Mesenchymal stem cell (in vitro differentiated cells and primary cell): ENCODE results near the gene ENTPD3.

ENCODE experiments used
- DNase-seq: peaks from one replicate; pipeline ENCODE4 v3.0.0-alpha.2; 2013
- H2AFZ ChIP-seq: one replicate; pipeline ENCODE4 v1.6.1; 2013; ENCODE audit warnings: low read depth, mild to moderate bottlenecking, control low read depth, inconsistent platforms, low read length, moderate library complexity
- H2AK5ac ChIP-seq: 2 replicates; pipeline ENCODE4 v1.6.1; 2013; ENCODE audit warnings: low read length, moderate library complexity, mild to moderate bottlenecking, inconsistent platforms; ENCODE audit not compliant: severe bottlenecking
- H2BK120ac ChIP-seq: one replicate; pipeline ENCODE4 v1.6.1; 2013; ENCODE audit warnings: low read depth, mild to moderate bottlenecking, inconsistent platforms, low read length, moderate library complexity
- H2BK12ac ChIP-seq, 2 experiments: one replicate each; pipeline ENCODE4 v1.6.1; 2013; ENCODE audit warnings: inconsistent platforms in 2 of 2, low read length in 2 of 2, mild to moderate bottlenecking in 2 of 2, moderate library complexity in 2 of 2, control low read depth in 1 of 2
- H2BK15ac ChIP-seq: one replicate; pipeline ENCODE4 v1.6.1; 2013; ENCODE audit warnings: mild to moderate bottlenecking, low read depth, inconsistent platforms; ENCODE audit not compliant: poor library complexity, severe bottlenecking
- H2BK5ac ChIP-seq: 2 replicates; pipeline ENCODE4 v1.6.1; 2013; ENCODE audit warnings: low read depth, mild to moderate bottlenecking, low read length, control low read depth, inconsistent platforms; ENCODE audit not compliant: poor library complexity, severe bottlenecking
- H3K14ac ChIP-seq, 2 experiments: one replicate each; pipeline ENCODE4 v1.6.1; 2013; ENCODE audit warnings: inconsistent platforms in 2 of 2, low read length in 2 of 2, control low read depth in 1 of 2, mild to moderate bottlenecking in 1 of 2, moderate library complexity in 1 of 2
- H3K18ac ChIP-seq, 2 experiments: one replicate each; pipeline ENCODE4 v1.6.1; 2013; ENCODE audit warnings: inconsistent platforms in 2 of 2, low read length in 2 of 2, control low read depth in 1 of 2, low read depth in 1 of 2, mild to moderate bottlenecking in 1 of 2
- H3K23ac ChIP-seq, 2 experiments: one replicate each; pipeline ENCODE4 v1.6.1; 2013; ENCODE audit warnings: inconsistent platforms in 2 of 2, low read length in 2 of 2, mild to moderate bottlenecking in 2 of 2, moderate library complexity in 2 of 2, control low read depth in 1 of 2
- H3K27ac ChIP-seq: 2 replicates; pipeline ENCODE4 v1.5.1; 2013; ENCODE audit warnings: mild to moderate bottlenecking, moderate library complexity, low read length, control low read depth, inconsistent platforms; ENCODE audit not compliant: poor library complexity, severe bottlenecking
- H3K27me3 ChIP-seq, 2 experiments: 2 replicates each; pipeline versions ENCODE4 v1.6.1 to v1.7.0; 2013; ENCODE audit warnings: low read length in 2 of 2, mild to moderate bottlenecking in 2 of 2, moderate library complexity in 2 of 2, control low read depth in 1 of 2, inconsistent platforms in 1 of 2; ENCODE audit not compliant: control insufficient read depth in 1 of 2, insufficient read depth in 1 of 2
- H3K36me3 ChIP-seq, 2 experiments: 2 replicates each; pipeline versions ENCODE4 v1.6.1 to v1.7.0; 2013; ENCODE audit warnings: low read length in 2 of 2, control low read depth in 1 of 2, inconsistent platforms in 1 of 2, low read depth in 1 of 2, mild to moderate bottlenecking in 1 of 2; ENCODE audit not compliant: insufficient read depth in 2 of 2, control insufficient read depth in 1 of 2
- H3K4ac ChIP-seq, 2 experiments: one replicate each; pipeline ENCODE4 v1.6.1; 2013; ENCODE audit warnings: inconsistent platforms in 2 of 2, low read length in 2 of 2, mild to moderate bottlenecking in 2 of 2, moderate library complexity in 2 of 2, control low read depth in 1 of 2, low read depth in 1 of 2
- H3K4me1 ChIP-seq: 2 replicates; pipeline ENCODE4 v1.6.1; 2013; ENCODE audit warnings: low read depth, low read length, control low read depth; ENCODE audit not compliant: control insufficient read depth, insufficient read depth
- H3K4me2 ChIP-seq: 2 replicates; pipeline ENCODE4 v1.6.1; 2013; ENCODE audit warnings: low read length, mild to moderate bottlenecking, inconsistent platforms; ENCODE audit not compliant: poor library complexity, severe bottlenecking
- H3K4me3 ChIP-seq, 2 experiments: 2 replicates each; pipeline versions ENCODE4 v1.5.1 to v1.7.0; 2013; ENCODE audit warnings: low read length in 2 of 2, mild to moderate bottlenecking in 2 of 2, control low read depth in 1 of 2, low read depth in 1 of 2; ENCODE audit not compliant: insufficient read depth in 1 of 2
- H3K79me1 ChIP-seq: replicated peaks from 2 replicates; pipeline ENCODE4 v1.6.1; 2013; ENCODE audit warnings: mild to moderate bottlenecking, control low read depth, low read length, inconsistent platforms; ENCODE audit not compliant: poor library complexity, severe bottlenecking
- H3K9ac ChIP-seq: 2 replicates; pipeline ENCODE4 v1.7.0; 2013; ENCODE audit warnings: mild to moderate bottlenecking, low read length, moderate library complexity
- H3K9me3 ChIP-seq: 2 replicates; pipeline ENCODE4 v1.7.0; 2013; ENCODE audit warnings: mild to moderate bottlenecking, low read length; ENCODE audit not compliant: control insufficient read depth
- H4K8ac ChIP-seq: one replicate; pipeline ENCODE4 v1.6.1; 2013; ENCODE audit warnings: inconsistent platforms, mild to moderate bottlenecking, low read length, moderate library complexity
- H4K91ac ChIP-seq: one replicate; pipeline ENCODE4 v1.6.1; 2013; ENCODE audit warnings: mild to moderate bottlenecking, low read length, inconsistent platforms
- WGBS: methylation state at CpG from one replicate; pipeline ENCODE4 v1.1.7; 2013; ENCODE audit warnings: mixed read lengths; 5-methylcytosine and 5-hydroxymethylcytosine counted together

The ENTPD3 gene

DNA sequence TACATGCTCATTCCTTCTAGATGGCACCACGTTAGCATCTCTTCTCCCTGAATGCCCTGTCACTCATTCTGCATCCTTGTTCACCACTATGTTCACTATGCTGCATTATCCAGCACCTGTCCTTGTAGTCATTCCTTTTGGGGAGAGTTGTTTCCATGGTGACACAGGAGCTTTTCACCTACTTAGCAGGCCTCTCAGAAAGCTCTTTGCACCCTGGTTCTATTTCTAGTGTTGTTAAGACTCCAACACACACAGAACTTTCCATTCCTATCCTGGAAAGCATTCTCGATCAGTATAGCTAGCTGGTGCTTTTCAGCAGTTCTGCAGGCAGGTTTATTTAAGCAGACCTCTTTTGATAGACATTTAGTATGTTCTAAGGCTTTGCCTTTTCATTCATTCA is 63.5 kb downstream of the ENTPD3 start:
- no peak overlapping the region for H2BK120ac ChIP-seq
- H3K9me3 ChIP-seq: no peaks in the 10 kb centered on the region
- H3K4me1 ChIP-seq: peaks cover 3% of the 10 kb centered on the region
- no peak overlapping the region for H2AK5ac ChIP-seq
- no peak overlapping the region for H3K14ac ChIP-seq
- peaks cover 3 to 32% of the 10 kb centered on the region in 2 experiments for H3K36me3 ChIP-seq
- DNase-seq: no peak
- H3K4ac ChIP-seq: no peak overlapping the region
- H3K27me3 ChIP-seq: no peaks in the 10 kb centered on the region
- no peak overlapping the region for H2AFZ ChIP-seq
- H3K23ac ChIP-seq: no peak overlapping the region
- H4K8ac ChIP-seq: no peak overlapping the region
- H3K18ac ChIP-seq: no peak overlapping the region
- no peak overlapping the region for H2BK5ac ChIP-seq
- H3K27ac ChIP-seq: no peak overlapping the region
- H3K9ac ChIP-seq: no peak overlapping the region
- H4K91ac ChIP-seq: no peak overlapping the region
- no peak overlapping the region for H3K4me3 ChIP-seq
- H3K4me2 ChIP-seq: no peak overlapping the region
- peaks cover 7% of the 10 kb centered on the region for H3K79me1 ChIP-seq
- H2BK12ac ChIP-seq: no peak overlapping the region
- 78% methylated on average over 2 of the region's 2 CpGs for WGBS
- no peak overlapping the region for H2BK15ac ChIP-seq

GRCh38 chr3:40451551-40451950 is 64.6 kb downstream of the ENTPD3 start:
- Histone ChIP-seq H2AFZ (no peak overlapping the region), H2BK15ac (no peak overlapping the region), H3K27ac (no peak overlapping the region), H3K23ac (no peak overlapping the region), H3K4me2 (no peak overlapping the region), H3K18ac (no peak overlapping the region), H2BK12ac (no peak overlapping the region), H3K9me3 (no peaks in the 10 kb centered on the region), H3K4me1 (peaks cover 7% of the 10 kb centered on the region), H3K27me3 (no peaks in the 10 kb centered on the region), H3K4ac (no peak overlapping the region), H2BK120ac (no peak overlapping the region), H3K9ac (peak overlapping the region; percentile 97), H3K36me3 (peaks cover 0 to 21% of the 10 kb centered on the region in 2 experiments), H3K79me1 (peaks cover 10% of the 10 kb centered on the region), H3K14ac (no peak overlapping the region), H2BK5ac (no peak overlapping the region), H2AK5ac (no peak overlapping the region), H4K91ac (no peak overlapping the region), H4K8ac (no peak overlapping the region), H3K4me3 (no peak overlapping the region)
- no peak for DNase-seq

DNA sequence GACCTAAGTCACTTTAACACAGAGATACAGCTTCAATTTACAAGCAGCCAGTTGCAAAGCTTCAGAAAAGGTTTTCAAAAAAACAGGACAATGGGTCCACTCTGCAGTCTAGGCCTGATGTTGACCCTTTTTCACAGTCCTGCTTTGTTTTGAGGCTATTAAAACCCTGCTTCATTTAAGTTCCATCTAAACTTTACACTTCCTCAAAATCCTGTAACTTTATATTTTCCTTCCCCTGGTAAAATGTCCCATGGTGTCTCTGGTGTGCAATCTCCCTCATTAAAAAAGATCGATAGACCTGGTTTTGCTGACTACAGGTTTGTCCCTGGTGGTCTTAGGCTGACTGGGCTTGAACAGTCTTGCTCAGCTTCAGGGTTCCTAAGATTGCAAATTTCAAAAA is 65.1 kb downstream of the ENTPD3 start:
- no peak overlapping the region for H2BK15ac ChIP-seq
- no peak overlapping the region for H4K91ac ChIP-seq
- H3K27ac ChIP-seq: no peak overlapping the region
- WGBS: 100% methylated on average over 1 of the region's 1 CpG
- no peak for DNase-seq
- H2BK12ac ChIP-seq: no peak overlapping the region
- no peak overlapping the region for H3K23ac ChIP-seq
- H3K27me3 ChIP-seq: no peaks in the 10 kb centered on the region
- H4K8ac ChIP-seq: no peak overlapping the region
- H2BK120ac ChIP-seq: no peak overlapping the region
- peak overlapping the region in 1 of 2 experiments; percentile 84 for H3K4me3 ChIP-seq
- no peak overlapping the region for H3K18ac ChIP-seq
- H3K36me3 ChIP-seq: peaks cover 0 to 21% of the 10 kb centered on the region in 2 experiments
- no peak overlapping the region for H2BK5ac ChIP-seq
- H2AK5ac ChIP-seq: no peak overlapping the region
- peaks cover 8% of the 10 kb centered on the region for H3K4me1 ChIP-seq
- peak overlapping the region; percentile 72 for H3K4me2 ChIP-seq
- H3K4ac ChIP-seq: no peak overlapping the region
- no peak overlapping the region for H2AFZ ChIP-seq
- no peaks in the 10 kb centered on the region for H3K9me3 ChIP-seq
- H3K9ac ChIP-seq: peak overlapping the region; percentile 97
- H3K14ac ChIP-seq: no peak overlapping the region
- H3K79me1 ChIP-seq: peaks cover 10% of the 10 kb centered on the region

- Histone ChIP-seq H3K4me2 (peak overlapping the region; percentile 72), H3K9ac (peak overlapping the region; percentile 97), H2BK12ac (peak overlapping the region in 1 of 2 experiments; percentile 29), H3K4me1 (peaks cover 8% of the 10 kb centered on the region), H3K14ac (peak overlapping the region in 1 of 2 experiments; percentile 90), H3K36me3 (peaks cover 0 to 21% of the 10 kb centered on the region in 2 experiments), H2BK120ac (peak overlapping the region; percentile 39), H3K4me3 (peak overlapping the region; percentile 62 to 84), H3K27ac (peak overlapping the region; percentile 34), H4K8ac (peak overlapping the region; percentile 61), H2AFZ (peak overlapping the region; percentile 49), H3K79me1 (peaks cover 10% of the 10 kb centered on the region), H2BK5ac (peak overlapping the region; percentile 19), H3K9me3 (no peaks in the 10 kb centered on the region), H3K27me3 (no peaks in the 10 kb centered on the region), H3K18ac (peak overlapping the region; percentile 46 to 86), H3K4ac (peak overlapping the region; percentile 5 to 88), H2AK5ac (no peak overlapping the region), H2BK15ac (peak overlapping the region; percentile 0), H4K91ac (peak overlapping the region; percentile 48), H3K23ac (peak overlapping the region in 1 of 2 experiments; percentile 36)
- no peak for DNase-seq
- WGBS: 7% methylated on average over 7 of the region's 7 CpGs
Observed at GRCh38 chr3:40452562-40452875, 65.5 kb downstream of the ENTPD3 start.
